Glutamatergic neuron (in vitro differentiated cells): ENCODE data around the gene WDR7. TPM values are rescaled to one million over a fixed set of nuclear protein-coding genes. Genes with fewer than 3 reads are reported as not detected.

Experiments
- DNase-seq: peaks from one replicate; pipeline ENCODE4 v3.0.0; 2022
- H3K27ac Mint-ChIP-seq: one replicate; pipeline ENCODE4 v1.8.0; 2020; ENCODE audit warnings: mild to moderate bottlenecking, mixed read lengths, inconsistent platforms; ENCODE audit not compliant: unreplicated experiment
- H3K27me3 Mint-ChIP-seq: one replicate; pipeline ENCODE4 v1.8.0; 2020; ENCODE audit warnings: mild to moderate bottlenecking, moderate library complexity, mixed read lengths, inconsistent platforms; ENCODE audit not compliant: unreplicated experiment
- H3K36me3 Mint-ChIP-seq: one replicate; pipeline ENCODE4 v1.8.0; 2020; ENCODE audit warnings: mild to moderate bottlenecking, mixed read lengths, inconsistent platforms; ENCODE audit not compliant: unreplicated experiment
- H3K4me1 Mint-ChIP-seq: one replicate; pipeline ENCODE4 v1.8.0; 2020; ENCODE audit warnings: mild to moderate bottlenecking, low read depth, mixed read lengths, inconsistent platforms; ENCODE audit not compliant: unreplicated experiment
- H3K4me3 Mint-ChIP-seq: one replicate; pipeline ENCODE4 v1.8.0; 2020; ENCODE audit warnings: mild to moderate bottlenecking, mixed read lengths, inconsistent platforms; ENCODE audit not compliant: unreplicated experiment
- H3K9me3 Mint-ChIP-seq: one replicate; pipeline ENCODE4 v1.8.0; 2020; ENCODE audit warnings: mild to moderate bottlenecking, moderate library complexity, mixed read lengths, inconsistent platforms; ENCODE audit not compliant: unreplicated experiment
- CTCF ChIP-seq: fragments of 200-600 bp; sonication (generic); IDR thresholded peaks from one replicate; pipeline ENCODE4 v1.5.0; 2021; ENCODE audit not compliant: partially characterized antibody, unreplicated experiment
- total RNA-seq: library from RNA; stranded (reverse); fragmentation: NEBNext Ultra II Directional; extraction: Animal tissue kit (Norgen Biotek cat#: 25700); gene quantifications from one replicate; pipeline ENCODE4 v1.2.1, GENCODE V29; 2021; ENCODE audit not compliant: unreplicated experiment

Gene WDR7
- total RNA-seq, 1 donor from 2014 or later = 41.8 TPM

GRCh38 chr18:56997200-56997599 lies 346.0 kb downstream of the WDR7 start:
- no peak for DNase-seq
- no peak for TF ChIP-seq CTCF
- Mint-ChIP-seq H3K36me3 (no peaks in the 10 kb centered on the region), H3K4me1 (peaks cover 32% of the 10 kb centered on the region), H3K9me3 (no peaks in the 10 kb centered on the region), H3K27me3 (no peaks in the 10 kb centered on the region), H3K27ac (no peak overlapping the region), H3K4me3 (no peak overlapping the region)

DNA sequence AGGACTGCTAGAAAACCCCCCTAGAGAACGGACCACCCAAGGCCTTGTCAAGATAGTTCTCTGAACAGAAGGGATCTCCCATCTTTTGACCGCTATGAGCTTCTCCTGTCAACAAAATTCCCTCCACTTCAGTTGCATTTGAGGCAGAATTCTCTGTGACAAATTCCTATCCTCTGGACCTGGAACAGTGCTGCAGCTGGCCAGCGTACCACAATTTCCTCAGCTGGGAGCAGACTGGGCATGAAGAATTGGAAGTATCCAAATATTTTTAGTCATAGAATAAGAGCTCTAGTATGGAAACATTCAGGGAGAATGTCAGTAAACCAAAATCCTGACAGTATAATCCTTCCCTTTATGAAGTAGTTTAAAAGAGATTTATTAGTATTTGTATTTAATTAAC lies 348.7 kb downstream of the WDR7 start:
- H3K4me1 Mint-ChIP-seq = peaks cover 34% of the 10 kb centered on the region
- H3K9me3 Mint-ChIP-seq = no peaks in the 10 kb centered on the region
- H3K27ac Mint-ChIP-seq = peak overlapping the region; percentile 67
- no peaks in the 10 kb centered on the region for H3K36me3 Mint-ChIP-seq
- H3K27me3 Mint-ChIP-seq = no peaks in the 10 kb centered on the region
- no peak for TF ChIP-seq CTCF
- DNase-seq = no peak
- no peak overlapping the region for H3K4me3 Mint-ChIP-seq

- Mint-ChIP-seq H3K27me3 (no peaks in the 10 kb centered on the region), H3K36me3 (no peaks in the 10 kb centered on the region), H3K4me3 (no peak overlapping the region), H3K4me1 (peaks cover 20% of the 10 kb centered on the region), H3K27ac (no peak overlapping the region), H3K9me3 (no peaks in the 10 kb centered on the region)
- no peak for DNase-seq
- no peak for TF ChIP-seq CTCF
Measured at GRCh38 chr18:57002627-57003026, 351.5 kb downstream of the WDR7 start.

GRCh38 chr18:57003342-57003741 lies 352.2 kb downstream of the WDR7 start:
- no peaks in the 10 kb centered on the region for H3K27me3 Mint-ChIP-seq
- peaks cover 14% of the 10 kb centered on the region for H3K4me1 Mint-ChIP-seq
- DNase-seq = no peak
- no peak for TF ChIP-seq CTCF
- H3K9me3 Mint-ChIP-seq = no peaks in the 10 kb centered on the region
- no peak overlapping the region for H3K27ac Mint-ChIP-seq
- H3K4me3 Mint-ChIP-seq = no peak overlapping the region
- H3K36me3 Mint-ChIP-seq = no peaks in the 10 kb centered on the region

- TF ChIP-seq CTCF = no peak
- DNase-seq = no peak
- H3K4me3 Mint-ChIP-seq = no peak overlapping the region
- H3K4me1 Mint-ChIP-seq = peaks cover 12% of the 10 kb centered on the region
- no peak overlapping the region for H3K27ac Mint-ChIP-seq
- no peaks in the 10 kb centered on the region for H3K27me3 Mint-ChIP-seq
- H3K36me3 Mint-ChIP-seq = no peaks in the 10 kb centered on the region
- H3K9me3 Mint-ChIP-seq = no peaks in the 10 kb centered on the region
Measured at GRCh38 chr18:57004366-57005121, 353.4 kb downstream of the WDR7 start.
